SK-N-SH (cell line): ENCODE measurements around the gene TRPM3. TPM values are rescaled to one million over a fixed set of nuclear protein-coding genes. Genes with fewer than 3 reads are reported as not detected.

Experiments
- CTCF ChIA-PET: fragments of 300-600, 350-600 bp; formaldehyde crosslinking; extraction: SDS; loops from one replicate; lab custom pipeline; 2021; lab: Yijun Ruan, JAX
- POLR2A ChIA-PET: fragments of 350-600 bp; sonication (Branson Sonifier 250); formaldehyde crosslinking; extraction: SDS; loops from one replicate; lab custom pipeline; 2020; ENCODE audit warnings: antibody characterized with exemption, inconsistent platforms; lab: Yijun Ruan, JAX
- DNase-seq: peaks from one replicate; pipeline ENCODE4 v3.0.0; 2012
- H2AFZ ChIP-seq: fragments of 200-600 bp; sonication (generic); 2 replicates; pipeline ENCODE4 v1.8.1; 2016; ENCODE audit warnings: antibody characterized with exemption, mild to moderate bottlenecking, low read depth
- H3F3A ChIP-seq: fragments of 200-600 bp; sonication (generic); replicated peaks from 2 replicates; pipeline ENCODE3; 2016; ENCODE audit warnings: antibody characterized with exemption, mild to moderate bottlenecking; ENCODE audit not compliant: insufficient read depth
- H3K27ac ChIP-seq, 2 experiments: fragments of 200-500 bp in 1 of 2; fragments of 200-600 bp in 1 of 2; sonication (Bioruptor generic) in 1 of 2; sonication (generic), shearing (Covaris generic) in 1 of 2; 2 replicates each; pipeline versions ENCODE4 v1.5.1 to v1.6.1; 2014 to 2016; ENCODE audit warnings: low read depth in 2 of 2, inconsistent platforms in 1 of 2, low read length in 1 of 2, mild to moderate bottlenecking in 1 of 2, mixed read lengths in 1 of 2
- H3K27me3 ChIP-seq: fragments of 200-600 bp; sonication (generic), shearing (Covaris generic); 2 replicates; pipeline ENCODE4 v1.6.1; 2016; ENCODE audit warnings: mixed run types; ENCODE audit not compliant: insufficient read depth
- H3K36me3 ChIP-seq, 2 experiments: fragments of 200-500 bp in 1 of 2; fragments of 200-600 bp in 1 of 2; sonication (Bioruptor generic) in 1 of 2; sonication (generic) in 1 of 2; replicated peaks in 1 of 2; 2 replicates each; pipeline versions ENCODE3 to v1.5.1; 2014 to 2016; ENCODE audit warnings: low read length in 1 of 2, mild to moderate bottlenecking in 1 of 2; ENCODE audit not compliant: insufficient read depth in 2 of 2, control insufficient read depth in 1 of 2
- H3K4me1 ChIP-seq, 2 experiments: fragments of 200-500 bp in 1 of 2; fragments of 200-600 bp in 1 of 2; sonication (Bioruptor generic) in 1 of 2; sonication (generic), shearing (Covaris generic) in 1 of 2; 2 replicates each; pipeline versions ENCODE4 v1.5.1 to v1.6.1; 2014 to 2016; ENCODE audit warnings: low read depth in 1 of 2, low read length in 1 of 2, mixed run types in 1 of 2; ENCODE audit not compliant: insufficient read depth in 2 of 2, control insufficient read depth in 1 of 2
- H3K4me2 ChIP-seq: fragments of 200-600 bp; sonication (generic), shearing (Covaris generic); 2 replicates; pipeline ENCODE4 v1.6.1; 2017; ENCODE audit warnings: mixed run types
- H3K4me3 ChIP-seq, 2 experiments: fragments of 200-500 bp in 1 of 2; fragments of 200-600 bp in 1 of 2; sonication (Bioruptor generic) in 1 of 2; sonication (generic), shearing (Covaris generic) in 1 of 2; 2 replicates each; pipeline versions ENCODE4 v1.5.1 to v1.8.1; 2014 to 2016; ENCODE audit warnings: low read depth in 2 of 2, inconsistent platforms in 1 of 2, low read length in 1 of 2, mild to moderate bottlenecking in 1 of 2, mixed read lengths in 1 of 2, moderate library complexity in 1 of 2
- H3K79me2 ChIP-seq: fragments of 200-600 bp; sonication (generic); 2 replicates; pipeline ENCODE4 v1.8.1; 2017; ENCODE audit warnings: mild to moderate bottlenecking; ENCODE audit not compliant: insufficient read depth
- H3K9ac ChIP-seq: fragments of 200-600 bp; sonication (generic); 2 replicates; pipeline ENCODE4 v1.6.1; 2017; ENCODE audit warnings: mixed run types
- H3K9me2 ChIP-seq: fragments of 200-600 bp; sonication (generic); 2 replicates; pipeline ENCODE4 v1.6.1; 2017; ENCODE audit warnings: mixed run types
- H3K9me3 ChIP-seq: fragments of 200-600 bp; sonication (generic); 2 replicates; pipeline ENCODE4 v1.6.1; 2017; ENCODE audit warnings: mixed run types, mild to moderate bottlenecking, moderate library complexity
- H4K20me1 ChIP-seq: fragments of 200-600 bp; sonication (generic); 2 replicates; pipeline ENCODE4 v1.6.1; 2017; ENCODE audit warnings: mild to moderate bottlenecking, mixed run types; ENCODE audit not compliant: insufficient read depth
- GATA2 ChIP-seq: sonication (generic); formaldehyde crosslinking; IDR thresholded peaks from 2 replicates; pipeline ENCODE4 v1.5.0; 2020; ENCODE audit warnings: mild to moderate bottlenecking, missing genetic modification reagents
- MXI1 ChIP-seq: IDR thresholded peaks from 2 replicates; pipeline ENCODE4 v1.6.1; 2012; ENCODE audit warnings: mild to moderate bottlenecking, low read depth, low read length, improper control_type of control experiment
- PBX3 ChIP-seq: IDR thresholded peaks from 2 replicates; pipeline ENCODE4; 2012
- REST ChIP-seq: IDR thresholded peaks from 2 replicates; pipeline ENCODE4 v1.6.1; 2012; ENCODE audit warnings: mild to moderate bottlenecking, low read depth, low read length, moderate library complexity
- RXRA ChIP-seq: IDR thresholded peaks from 2 replicates; pipeline ENCODE4 v1.4.0; 2012; ENCODE audit warnings: low read depth, mild to moderate bottlenecking, borderline replicate concordance
- SIN3A ChIP-seq: IDR thresholded peaks from 2 replicates; pipeline ENCODE4 v1.6.1; 2012; ENCODE audit warnings: low read depth, mild to moderate bottlenecking, low read length, moderate library complexity, borderline replicate concordance
- TCF12 ChIP-seq: IDR thresholded peaks from 2 replicates; pipeline ENCODE4 v1.4.0; 2012
- whole genome bisulfite sequencing: methylation state at CpG from one replicate; pipeline ENCODE4 v1.1.6; 2017; ENCODE audit warnings: low lambda C conversion rate; 5-methylcytosine and 5-hydroxymethylcytosine counted together
- polyA plus RNA-seq, 3 experiments: library from polyadenylated mRNA; depleted of rRNA; stranded (reverse); fragments of >200 nt; gene quantifications; 2 replicates each; pipeline ENCODE4 v1.2.3, GENCODE V29; 2012

TRPM3 gene
- polyA plus RNA-seq, 1 of the 3 experiments (the other 2 are of a cell fraction): not detected

- no peak for TF ChIP-seq SIN3A
- TF ChIP-seq REST: no peak
- no peak for TF ChIP-seq RXRA
Measured at GRCh38 chr9:70615464-70616138, 505.8 kb downstream of the TRPM3 start (continued).

GRCh38 chr9:70614786-70615463 lies 506.5 kb downstream of the TRPM3 start:
- Histone ChIP-seq H3K9me2 (no peaks in the 10 kb centered on the region), H3K36me3 (no peaks in the 10 kb centered on the region), H3K4me2 (no peak overlapping the region), H3F3A (no peaks in the 10 kb centered on the region), H3K27me3 (no peaks in the 10 kb centered on the region), H3K27ac (no peak overlapping the region; a peak in 1 of 4 replicates), H3K4me1 (peaks cover 0 to 7% of the 10 kb centered on the region in 2 experiments; a peak in 2 of 4 replicates), H3K9ac (no peak overlapping the region), H2AFZ (no peak overlapping the region), H3K4me3 (no peak overlapping the region; a peak in 1 of 4 replicates), H3K9me3 (no peaks in the 10 kb centered on the region), H3K79me2 (no peaks in the 10 kb centered on the region), H4K20me1 (no peaks in the 10 kb centered on the region)
- DNase-seq: no peak
- TF ChIP-seq REST: no peak
- no peak for TF ChIP-seq PBX3
- no peak for TF ChIP-seq TCF12
- TF ChIP-seq GATA2: no peak
- TF ChIP-seq MXI1: no peak
- CTCF ChIA-PET: interaction anchor here (0.6 to 3.6 kb wide), 7 partner anchors 13 to 275 kb away, joined by 3 to 41 read pairs (median 5); no protein-coding TSS in a partner anchor
- WGBS: 54% methylated on average over 4 of the region's 4 CpGs
- POLR2A ChIA-PET: interaction anchor here (0.8 kb wide), 1 partner anchor 196 kb away, joined by 3 read pairs; no protein-coding TSS in a partner anchor
